Progenitor cell of endocrine pancreas (in vitro differentiated cells): ENCODE data around the gene CMIP. TPM values are rescaled to one million over a fixed set of nuclear protein-coding genes. Genes with fewer than 3 reads are reported as not detected.

Source experiments
- DNase-seq: peaks from one replicate; pipeline ENCODE4 v3.0.0; 2021; ENCODE audit warnings: low spot score; ENCODE audit not compliant: unreplicated experiment
- H3K27ac Mint-ChIP-seq: 2 replicates; pipeline ENCODE4 v1.8.0; 2021; ENCODE audit warnings: mild to moderate bottlenecking, moderate library complexity, mixed read lengths
- H3K27me3 Mint-ChIP-seq: 2 replicates; pipeline ENCODE4 v1.8.0; 2021; ENCODE audit warnings: mixed read lengths
- H3K36me3 Mint-ChIP-seq: 2 replicates; pipeline ENCODE4 v1.8.0; 2022; ENCODE audit warnings: mixed read lengths; ENCODE audit not compliant: insufficient read depth
- H3K4me1 Mint-ChIP-seq: 2 replicates; pipeline ENCODE4 v1.8.0; 2021; ENCODE audit warnings: low read depth, mixed read lengths
- H3K4me3 Mint-ChIP-seq: 2 replicates; pipeline ENCODE4 v1.8.0; 2021; ENCODE audit warnings: low read depth, mild to moderate bottlenecking, moderate library complexity, mixed read lengths
- H3K9me3 Mint-ChIP-seq: 2 replicates; pipeline ENCODE4 v1.8.0; 2021; ENCODE audit warnings: low read depth, mixed read lengths
- total RNA-seq: library from RNA; stranded (reverse); gene quantifications from 2 replicates; pipeline ENCODE4 v1.2.1, GENCODE V29; 2021
- TF ChIP-seq, protein P1 (sequence below): fragments of 200-600 bp; sonication (generic); IDR thresholded peaks from one replicate; pipeline ENCODE4 v1.5.0; 2021; ENCODE audit warnings: antibody characterized with exemption, mild to moderate bottlenecking; ENCODE audit not compliant: unreplicated experiment

CMIP gene
- total RNA-seq, 1 donor from 2014 or later, result 62.7 TPM

DNA sequence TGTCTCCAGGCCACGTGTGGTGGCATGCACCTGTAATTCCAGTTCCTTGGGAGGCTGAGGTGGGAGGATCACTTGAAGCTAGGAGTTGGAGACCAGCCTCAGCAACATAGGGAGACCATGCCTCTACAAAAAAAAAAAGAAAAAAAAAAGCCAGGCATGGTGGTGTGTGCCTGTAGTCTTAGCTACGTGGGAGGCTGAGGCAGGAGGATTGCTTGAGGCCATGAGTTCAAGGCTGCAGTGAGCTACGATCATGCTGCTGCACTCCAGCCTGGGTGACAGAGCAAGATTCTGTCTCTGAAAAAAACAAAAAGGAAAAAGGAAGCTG is 103.9 kb downstream of the CMIP start:
- TF ChIP-seq, protein P1, sequence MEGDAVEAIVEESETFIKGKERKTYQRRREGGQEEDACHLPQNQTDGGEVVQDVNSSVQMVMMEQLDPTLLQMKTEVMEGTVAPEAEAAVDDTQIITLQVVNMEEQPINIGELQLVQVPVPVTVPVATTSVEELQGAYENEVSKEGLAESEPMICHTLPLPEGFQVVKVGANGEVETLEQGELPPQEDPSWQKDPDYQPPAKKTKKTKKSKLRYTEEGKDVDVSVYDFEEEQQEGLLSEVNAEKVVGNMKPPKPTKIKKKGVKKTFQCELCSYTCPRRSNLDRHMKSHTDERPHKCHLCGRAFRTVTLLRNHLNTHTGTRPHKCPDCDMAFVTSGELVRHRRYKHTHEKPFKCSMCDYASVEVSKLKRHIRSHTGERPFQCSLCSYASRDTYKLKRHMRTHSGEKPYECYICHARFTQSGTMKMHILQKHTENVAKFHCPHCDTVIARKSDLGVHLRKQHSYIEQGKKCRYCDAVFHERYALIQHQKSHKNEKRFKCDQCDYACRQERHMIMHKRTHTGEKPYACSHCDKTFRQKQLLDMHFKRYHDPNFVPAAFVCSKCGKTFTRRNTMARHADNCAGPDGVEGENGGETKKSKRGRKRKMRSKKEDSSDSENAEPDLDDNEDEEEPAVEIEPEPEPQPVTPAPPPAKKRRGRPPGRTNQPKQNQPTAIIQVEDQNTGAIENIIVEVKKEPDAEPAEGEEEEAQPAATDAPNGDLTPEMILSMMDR, result no peak
- no peak for DNase-seq
- Mint-ChIP-seq H3K27me3 (no peaks in the 10 kb centered on the region), H3K36me3 (no peaks in the 10 kb centered on the region), H3K27ac (no peak overlapping the region), H3K4me1 (peaks cover 50% of the 10 kb centered on the region), H3K9me3 (no peaks in the 10 kb centered on the region), H3K4me3 (no peak overlapping the region)

- TF ChIP-seq, protein P1, result no peak
- Mint-ChIP-seq H3K27ac (peak overlapping the region; percentile 96), H3K4me1 (peaks cover 48% of the 10 kb centered on the region), H3K36me3 (no peaks in the 10 kb centered on the region), H3K9me3 (no peaks in the 10 kb centered on the region), H3K4me3 (no peak overlapping the region), H3K27me3 (no peaks in the 10 kb centered on the region)
- peak; percentile 22 for DNase-seq
Observed at GRCh38 chr16:81548876-81549546, 104.4 kb downstream of the CMIP start.

DNA sequence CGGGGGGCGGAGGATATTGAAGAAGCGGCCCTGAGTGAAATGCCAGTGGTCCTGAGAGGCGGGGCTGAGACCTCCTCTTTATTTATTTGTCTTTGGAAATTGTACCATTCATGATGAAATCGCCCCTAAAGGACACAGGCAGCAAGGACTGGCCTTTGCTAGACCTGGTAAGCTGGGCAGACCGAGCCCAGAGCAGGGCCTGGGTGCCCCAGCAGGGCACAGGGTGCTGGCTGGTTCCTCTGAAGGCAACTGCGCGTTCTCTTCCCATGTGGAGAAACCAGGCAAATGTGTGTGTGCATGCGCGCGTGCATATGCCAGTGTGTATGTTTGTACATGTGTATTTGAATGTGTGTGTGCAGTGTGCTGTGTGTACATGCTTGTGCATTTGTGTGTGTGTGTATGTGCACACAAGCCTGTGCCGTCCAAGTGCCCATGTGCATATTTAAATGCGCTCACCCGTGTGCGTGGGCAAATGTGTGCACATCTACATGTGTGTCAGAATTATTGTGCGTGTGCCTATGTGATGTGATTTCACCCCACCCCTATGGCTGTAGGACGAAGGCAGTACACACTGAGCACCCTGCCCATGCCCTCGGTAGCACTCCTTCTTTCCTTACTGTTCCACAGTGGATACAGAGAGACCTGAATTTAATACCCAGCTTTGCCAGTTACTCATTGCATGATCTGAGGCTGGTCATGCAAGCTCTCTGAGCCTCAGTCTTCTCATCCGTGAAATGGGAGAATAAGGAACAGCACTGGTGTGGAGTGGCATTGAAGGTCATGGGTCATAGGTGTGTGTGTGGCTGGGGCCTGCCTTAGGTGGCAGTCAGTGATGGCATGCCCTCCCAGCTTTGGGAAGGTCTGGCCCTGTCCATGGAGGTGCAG is 105.2 kb downstream of the CMIP start:
- DNase-seq, result no peak
- TF ChIP-seq, protein P1, result no peak
- peaks cover 1% of the 10 kb centered on the region for H3K36me3 Mint-ChIP-seq
- H3K27me3 Mint-ChIP-seq, result no peaks in the 10 kb centered on the region
- no peak overlapping the region for H3K4me3 Mint-ChIP-seq
- no peaks in the 10 kb centered on the region for H3K9me3 Mint-ChIP-seq
- peaks cover 45% of the 10 kb centered on the region for H3K4me1 Mint-ChIP-seq
- peak overlapping the region; percentile 96 for H3K27ac Mint-ChIP-seq

GRCh38 chr16:81550432-81550808 is 105.8 kb downstream of the CMIP start:
- Mint-ChIP-seq H3K27ac (no peak overlapping the region), H3K4me3 (no peak overlapping the region), H3K4me1 (peaks cover 44% of the 10 kb centered on the region), H3K36me3 (peaks cover 1% of the 10 kb centered on the region), H3K9me3 (no peaks in the 10 kb centered on the region), H3K27me3 (no peaks in the 10 kb centered on the region)
- no peak for DNase-seq
- TF ChIP-seq, protein P1, result no peak

- DNase-seq, result no peak
- H3K4me3 Mint-ChIP-seq, result no peak overlapping the region
- peaks cover 1% of the 10 kb centered on the region for H3K36me3 Mint-ChIP-seq
- peaks cover 44% of the 10 kb centered on the region for H3K4me1 Mint-ChIP-seq
- H3K27ac Mint-ChIP-seq, result peak overlapping the region; percentile 69
- peaks cover 4% of the 10 kb centered on the region for H3K27me3 Mint-ChIP-seq
- TF ChIP-seq, protein P1, result no peak
- H3K9me3 Mint-ChIP-seq, result no peaks in the 10 kb centered on the region
Observed at GRCh38 chr16:81551151-81551808, 106.7 kb downstream of the CMIP start.
